Measurements from ENCODE around the gene CHMP4B. TPM values are rescaled to one million over a fixed set of nuclear protein-coding genes. Genes with fewer than 3 reads are reported as not detected.
"Not testable (repeated sequence)": the region's sequence is repeated elsewhere in the genome, so short reads cannot be mapped to it uniquely, and the experiment has no call there.

Gene CHMP4B
- polyA plus RNA-seq, 12 donors = 57.8 to 87.4 (median 65.2) TPM; not detected in 1

DNA sequence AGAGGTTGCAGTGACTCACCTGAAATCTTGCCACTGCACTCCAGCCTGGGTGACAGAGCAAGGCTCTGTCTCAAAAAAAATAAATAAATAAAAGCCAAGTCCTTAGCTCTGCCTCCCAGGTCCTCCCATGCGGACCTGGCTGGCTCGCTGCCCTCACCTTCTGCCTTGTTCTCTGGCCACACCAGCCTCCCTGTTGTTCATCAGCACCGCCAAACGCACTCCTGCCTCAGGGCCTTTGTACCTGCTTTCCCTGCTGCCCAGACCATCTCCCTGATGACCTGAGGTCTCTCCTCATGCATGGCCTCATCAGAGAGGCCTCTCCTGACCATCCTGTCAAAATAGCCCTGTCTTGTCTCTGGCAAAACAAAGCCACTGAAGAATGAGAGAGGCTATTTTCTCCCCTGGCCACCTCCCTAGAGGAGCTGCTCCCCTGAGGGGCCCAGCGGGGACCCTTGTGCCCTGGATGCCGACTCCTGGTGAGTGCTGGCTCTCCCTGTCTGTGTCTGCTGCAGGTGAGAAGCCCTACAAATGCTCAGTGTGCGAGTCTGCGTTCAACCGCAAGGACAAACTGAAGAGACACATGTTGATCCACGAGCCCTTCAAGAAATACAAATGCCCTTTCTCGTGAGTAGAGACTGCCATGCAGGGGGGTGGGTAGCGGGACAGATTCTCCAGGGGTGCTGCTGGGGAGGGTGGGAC is 22.6 kb upstream of the CHMP4B start:
- no peak for DNase-seq

DNA sequence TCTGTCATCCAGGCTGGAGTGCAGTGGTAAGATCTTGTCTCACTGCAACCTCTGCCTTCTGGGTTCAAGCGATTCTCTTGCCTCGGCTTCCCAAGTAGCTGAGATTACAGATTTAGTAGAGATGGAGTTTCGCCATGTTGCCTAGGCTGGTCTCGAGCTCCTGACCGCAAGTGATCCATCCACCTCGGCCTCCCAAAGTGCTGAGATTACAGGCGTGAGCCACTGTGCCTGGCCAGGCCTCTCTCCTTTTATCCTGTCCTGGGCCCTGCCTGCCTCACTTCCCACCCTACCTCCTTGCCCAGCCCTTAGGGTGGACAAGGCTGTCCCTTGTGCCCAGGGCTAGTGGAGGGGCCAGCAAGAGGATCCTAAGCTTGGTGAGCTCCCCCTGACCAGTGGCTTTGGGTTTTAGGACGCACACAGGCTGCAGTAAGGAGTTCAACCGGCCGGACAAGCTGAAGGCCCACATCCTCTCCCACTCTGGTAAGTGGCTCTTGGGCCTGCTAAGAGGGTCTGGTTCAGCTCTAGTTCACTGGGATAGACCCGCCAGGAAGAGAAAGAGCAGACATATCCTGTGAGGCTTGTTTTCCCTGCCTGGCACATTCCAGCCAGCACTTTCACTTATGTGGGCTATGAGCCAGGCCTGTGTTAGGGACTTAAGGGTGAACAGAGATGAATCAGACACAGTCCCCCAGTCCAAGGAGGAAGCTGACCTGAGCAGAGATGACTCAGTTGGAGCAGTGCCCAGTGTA is 21.9 kb upstream of the CHMP4B start:
- DNase-seq = peak; percentile 14

DNA sequence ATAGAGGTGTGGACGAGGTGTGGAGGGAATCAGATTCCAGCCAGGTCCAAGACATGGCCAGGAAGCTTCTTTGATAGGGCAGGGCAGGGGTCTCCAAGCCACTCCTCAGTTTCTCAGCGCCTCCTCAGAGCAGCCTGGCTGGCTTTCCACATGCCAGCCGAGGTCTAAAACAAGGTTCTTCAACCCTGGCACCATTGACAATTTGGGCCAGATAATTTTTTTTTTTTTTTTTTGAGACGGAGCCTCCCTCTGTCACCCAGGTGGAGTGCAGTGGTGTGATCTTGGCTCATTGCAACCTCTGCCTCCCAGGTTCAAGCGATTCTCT is 21.3 kb upstream of the CHMP4B start:
- no peak for DNase-seq

DNA sequence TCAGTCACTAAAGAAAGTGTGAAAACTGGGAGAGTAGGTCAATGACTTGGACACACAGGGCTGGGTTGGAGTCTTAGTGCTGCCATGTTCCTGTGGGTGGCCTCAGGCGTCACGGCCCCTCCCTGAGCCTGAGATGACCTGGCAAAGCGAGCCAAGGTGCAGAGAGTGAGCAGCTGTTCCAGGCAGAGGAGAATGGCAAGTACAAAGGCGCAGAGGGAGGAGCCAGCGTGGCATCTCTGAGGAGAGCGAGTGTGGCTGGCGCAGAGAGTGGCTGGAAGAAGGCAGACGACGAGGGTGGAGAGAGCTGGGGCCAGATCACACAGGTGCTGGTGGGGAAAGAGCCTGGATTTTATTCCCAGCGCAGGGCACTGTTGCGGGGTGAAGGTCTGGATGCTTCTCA is 20.6 kb upstream of the CHMP4B start:
- DNase-seq = no peak

DNA sequence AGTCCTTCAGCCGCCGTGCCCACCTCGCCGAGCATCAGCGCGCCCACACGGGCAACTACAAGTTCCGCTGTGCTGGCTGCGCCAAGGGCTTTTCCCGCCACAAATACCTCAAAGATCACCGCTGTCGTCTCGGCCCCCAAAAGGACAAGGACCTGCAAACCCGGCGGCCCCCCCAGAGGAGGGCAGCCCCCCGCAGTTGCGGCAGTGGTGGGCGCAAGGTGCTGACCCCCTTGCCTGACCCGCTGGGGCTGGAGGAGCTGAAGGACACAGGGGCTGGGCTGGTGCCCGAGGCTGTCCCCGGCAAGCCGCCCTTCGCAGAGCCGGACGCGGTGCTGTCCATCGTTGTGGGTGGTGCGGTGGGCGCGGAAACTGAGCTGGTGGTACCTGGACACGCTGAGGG is 20.1 kb upstream of the CHMP4B start:
- DNase-seq = no peak

DNA sequence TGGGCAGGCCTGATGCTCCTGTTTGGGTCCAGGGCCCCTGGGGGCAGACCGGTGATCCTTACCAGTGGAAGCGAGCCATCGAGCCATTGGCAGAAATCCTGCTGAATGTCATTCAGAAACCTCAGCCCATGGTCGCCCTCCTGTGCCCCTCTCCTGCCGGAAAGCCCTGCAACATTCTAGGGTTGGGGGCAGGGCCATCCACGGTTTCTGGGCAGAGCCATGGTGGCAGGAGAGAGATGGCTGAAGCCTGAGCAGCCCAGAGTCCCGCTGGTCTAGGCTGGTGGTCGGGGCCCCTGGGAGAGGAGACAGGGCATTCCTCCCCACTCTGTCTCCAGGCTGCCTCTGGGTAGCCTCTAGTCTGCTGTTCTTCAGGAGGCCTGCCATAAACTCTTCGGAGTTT is 19.6 kb upstream of the CHMP4B start:
- DNase-seq = no peak

DNA sequence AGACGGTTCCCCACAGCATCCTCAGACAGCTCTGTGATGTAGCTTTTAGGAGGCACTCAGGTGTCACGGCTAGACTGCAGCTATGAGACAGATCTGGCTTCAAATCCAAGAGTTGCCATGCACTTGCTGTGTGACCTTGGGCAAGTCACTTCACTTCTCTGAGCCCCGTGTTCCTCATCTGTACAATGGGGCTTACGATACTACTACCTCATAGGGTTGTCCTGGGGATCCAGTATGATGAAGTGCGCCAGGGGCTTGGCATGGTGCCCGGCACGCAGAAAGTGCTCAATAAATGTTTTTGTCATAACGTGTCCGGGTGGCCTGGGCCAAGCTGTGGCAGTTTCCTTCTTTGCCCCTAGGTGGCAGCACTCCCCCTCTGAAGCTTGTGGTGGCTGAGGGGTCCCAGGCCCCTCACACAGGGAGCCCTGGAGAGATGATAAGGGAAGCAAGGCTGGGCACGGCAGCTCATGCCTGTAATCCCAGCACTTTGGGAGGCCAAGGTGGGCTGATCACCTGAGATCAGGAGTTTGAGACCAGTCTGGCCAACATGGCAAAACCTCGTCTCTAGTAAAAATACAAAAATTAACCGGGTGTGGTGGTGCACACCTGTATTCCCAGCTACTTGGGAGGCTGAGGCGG is 19.1 kb upstream of the CHMP4B start:
- no peak for DNase-seq

DNA sequence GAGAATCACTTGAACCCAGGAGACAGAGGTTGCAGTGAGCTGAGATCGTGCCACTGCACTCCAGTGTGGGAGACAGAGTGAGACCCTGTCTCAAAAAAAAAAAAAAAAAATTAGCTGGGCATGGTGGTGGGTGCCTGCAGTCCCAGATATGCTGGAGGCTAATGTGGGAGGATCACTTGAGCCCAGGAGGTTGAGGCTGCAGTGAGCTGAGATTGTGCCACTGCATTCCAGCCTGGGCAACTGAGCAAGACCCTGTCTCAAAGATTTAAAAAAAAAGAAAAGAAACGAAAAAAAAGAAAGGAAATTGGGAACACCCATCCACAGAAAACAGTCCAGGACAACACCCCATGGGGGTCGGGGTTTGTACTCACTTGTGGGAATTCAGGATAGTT is 18.6 kb upstream of the CHMP4B start:
- not testable (repeated sequence) for DNase-seq

DNA sequence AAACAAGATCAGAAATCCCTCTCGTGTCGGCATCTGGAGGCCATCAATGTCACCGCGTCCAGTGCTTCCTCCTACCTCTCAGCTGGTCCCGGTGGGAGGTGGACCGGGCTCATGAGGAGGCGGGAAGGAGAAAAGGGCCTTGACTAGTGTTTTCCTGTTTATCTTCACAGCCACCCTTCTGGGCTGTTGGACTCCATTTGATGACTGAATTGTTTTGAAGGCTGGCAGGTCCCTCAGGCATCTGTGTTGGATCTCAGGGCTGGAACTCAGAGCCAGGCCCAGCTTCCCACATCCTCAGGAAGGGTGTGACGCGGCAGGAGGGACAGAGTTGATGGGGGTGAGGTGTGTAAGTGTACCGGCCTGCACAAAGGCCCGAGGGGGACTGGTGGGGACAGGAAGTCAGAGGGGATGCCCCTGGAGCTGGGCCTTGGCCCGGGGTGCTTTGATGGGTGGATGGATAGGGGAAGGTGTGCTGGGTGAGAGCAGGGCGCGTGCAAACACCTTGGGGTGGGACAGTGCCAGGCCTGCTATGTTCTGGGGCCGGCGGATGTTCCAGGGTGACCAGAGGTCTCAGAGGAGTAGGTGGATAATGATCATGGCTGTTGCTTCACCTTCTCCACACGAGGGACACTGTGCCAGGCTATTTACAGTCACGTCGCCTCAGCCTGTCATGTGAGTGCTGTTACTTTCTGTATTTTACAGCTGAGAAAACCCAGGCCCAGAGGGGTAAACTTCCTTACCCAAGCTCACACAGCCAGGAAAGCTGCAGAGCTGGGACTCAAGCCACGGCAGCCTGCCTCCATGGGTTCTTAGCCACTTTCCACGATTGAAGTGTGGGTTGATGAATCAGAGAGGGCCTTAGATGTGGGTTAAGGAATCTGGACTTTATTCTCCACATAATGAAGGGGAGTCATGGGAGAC is 17.9 kb upstream of the CHMP4B start:
- no peak for DNase-seq

DNA sequence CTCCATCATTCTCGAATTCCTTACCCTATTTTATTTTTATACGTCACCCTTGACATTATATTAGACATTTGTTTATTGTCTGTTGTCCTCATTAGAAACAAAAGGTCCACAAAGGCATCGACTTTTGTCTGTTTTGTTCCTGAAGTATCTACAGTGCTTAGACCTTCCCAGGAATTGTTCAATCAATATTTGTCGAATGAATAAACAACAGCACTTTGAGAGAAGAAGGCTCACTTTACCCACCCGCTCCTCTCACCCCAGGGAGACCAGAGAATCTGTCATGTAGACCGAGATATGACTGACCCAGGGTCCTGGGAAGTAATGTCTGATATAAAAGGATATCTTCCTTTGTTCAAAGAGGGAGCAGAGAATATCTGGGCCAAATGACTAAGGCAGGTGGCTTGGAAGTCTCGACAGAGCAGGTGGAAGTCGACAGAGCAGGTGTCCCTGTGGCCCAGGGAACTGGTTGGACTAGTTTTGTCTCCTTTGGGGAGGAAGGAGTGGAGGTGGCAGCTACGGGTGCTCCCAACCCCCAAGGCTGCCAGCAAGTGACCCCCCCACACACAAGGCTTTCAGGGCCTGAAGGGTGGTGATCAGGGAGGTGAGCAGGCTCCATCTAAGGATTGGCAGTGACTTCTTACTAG is 14.8 kb upstream of the CHMP4B start:
- DNase-seq = no peak

DNA sequence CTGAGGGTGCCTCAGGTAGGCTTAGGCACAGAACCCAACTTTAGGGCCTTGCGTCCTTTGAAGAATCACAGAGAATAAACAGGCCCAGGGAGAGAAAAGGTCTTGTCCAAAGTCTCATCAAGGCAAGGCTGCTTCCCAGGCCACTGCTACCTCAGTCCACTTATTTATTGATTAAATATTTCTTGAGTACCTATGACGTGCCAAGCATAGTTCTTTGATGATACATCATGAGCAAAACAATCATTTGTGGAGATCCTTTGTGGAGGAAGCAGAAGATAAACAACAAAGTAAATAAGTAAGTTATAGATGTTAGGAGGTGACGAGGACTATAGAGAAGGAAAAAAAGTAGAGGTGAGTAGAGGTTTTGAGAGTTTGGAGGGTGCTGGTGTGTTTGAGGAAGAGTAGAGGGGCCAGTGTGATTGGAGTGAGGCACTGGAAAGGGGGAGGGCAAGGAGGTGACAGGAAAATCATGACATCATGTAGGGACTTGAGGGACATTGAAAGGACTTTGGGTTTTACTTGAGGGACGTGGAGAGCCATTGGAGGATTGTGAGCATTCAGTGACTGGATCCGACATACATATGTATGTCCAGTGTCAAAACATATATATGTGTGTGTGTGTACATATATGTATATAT is 14.1 kb upstream of the CHMP4B start:
- no peak for DNase-seq

DNA sequence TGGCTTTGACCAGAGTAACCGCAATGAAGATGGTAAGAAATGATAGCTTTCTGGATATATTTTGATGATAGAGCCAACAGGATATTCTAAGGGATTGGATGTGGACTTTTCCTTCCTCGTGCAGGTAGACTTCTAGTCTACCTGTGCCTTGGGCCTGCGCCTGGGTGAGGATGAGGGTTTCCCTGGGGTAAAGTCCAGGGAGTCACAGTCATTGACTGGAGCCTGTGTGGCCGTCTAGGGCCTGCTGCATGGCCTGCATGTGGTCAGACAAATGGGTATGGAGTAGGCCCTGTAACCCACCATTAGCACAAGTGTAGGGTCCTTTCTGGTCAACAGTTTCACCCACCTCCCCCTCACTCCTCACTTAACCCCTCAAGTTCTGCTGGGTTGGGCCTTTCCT is 12.7 kb upstream of the CHMP4B start:
- DNase-seq = no peak

DNA sequence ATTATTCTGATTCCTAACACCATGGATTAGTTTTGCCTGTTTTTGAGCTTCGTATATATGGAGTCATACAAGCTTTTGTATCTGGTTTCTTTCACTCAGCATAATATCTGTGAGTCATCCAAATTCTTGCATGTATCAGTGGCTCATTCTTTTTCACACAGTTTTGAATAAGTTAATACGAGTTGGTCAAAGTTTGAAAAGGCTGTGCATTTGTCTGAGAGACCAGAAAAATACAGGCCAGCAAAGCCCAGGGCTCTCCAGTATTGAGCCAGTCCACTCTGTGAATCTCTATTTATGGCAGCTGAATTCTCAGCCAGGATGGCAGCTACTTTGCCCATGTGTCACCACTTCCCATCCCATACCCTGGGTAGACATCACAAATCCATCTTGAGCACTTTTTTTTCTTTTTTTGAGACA is 7.2 kb upstream of the CHMP4B start:
- no peak for DNase-seq

DNA sequence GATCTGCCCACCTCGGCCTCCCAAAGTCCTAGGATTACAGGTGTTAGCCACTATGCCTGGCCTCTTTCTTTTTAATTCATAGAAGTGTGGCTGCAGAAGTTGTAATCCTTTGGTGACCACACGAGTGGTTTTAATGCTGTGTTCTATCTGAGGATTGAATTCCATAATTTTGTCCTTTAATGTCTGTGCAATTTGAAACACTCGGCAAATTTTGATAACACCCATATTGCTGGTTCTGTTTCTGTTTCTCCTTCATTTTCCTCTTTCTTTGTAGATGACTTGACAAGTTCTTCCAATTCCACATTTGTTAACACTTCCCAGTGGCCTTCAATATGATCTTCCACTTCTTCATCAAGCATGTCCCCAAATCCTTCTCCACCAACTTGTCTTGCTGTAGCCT is 2.8 kb upstream of the CHMP4B start:
- DNase-seq = no peak

DNA sequence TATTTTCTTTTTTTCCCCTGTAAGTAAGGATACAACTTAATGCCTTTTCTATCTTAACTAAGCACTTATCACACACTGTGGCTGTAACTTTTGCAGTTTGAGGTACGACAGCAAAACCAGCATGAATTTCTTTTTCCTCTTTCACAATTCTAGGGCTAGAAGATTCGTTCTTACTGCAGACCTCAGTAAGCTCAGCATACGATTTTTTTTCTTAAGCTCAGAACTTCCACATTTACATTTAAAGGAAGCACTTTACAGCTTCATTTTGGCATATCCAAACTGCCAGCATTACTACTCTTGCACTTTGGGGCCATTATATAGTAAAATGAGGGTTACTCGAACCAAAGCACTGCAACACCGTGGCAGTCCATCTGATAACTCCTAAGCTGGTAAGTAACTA is 889 bp upstream of the CHMP4B start:
- no peak for DNase-seq

DNA sequence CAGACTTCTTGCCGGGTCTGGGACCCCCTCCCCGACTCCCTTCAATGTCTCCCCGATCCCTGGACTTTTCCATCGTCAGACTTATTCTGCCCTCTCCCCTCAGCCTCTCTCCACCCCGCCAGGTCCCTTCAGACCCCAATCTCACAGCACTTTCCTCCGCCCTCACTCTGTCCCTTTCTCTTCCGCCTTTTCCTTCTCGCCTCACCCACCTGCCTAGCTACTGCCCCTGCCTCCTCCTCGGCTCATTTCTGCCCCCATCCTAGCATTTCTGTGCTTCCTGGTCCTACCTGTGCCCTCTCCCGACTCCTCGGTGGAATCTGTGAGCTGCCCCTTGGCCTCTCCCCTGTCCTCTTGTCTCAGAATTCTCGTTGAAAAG is 616 bp downstream of the CHMP4B start:
- DNase-seq = peak; percentile 31

DNA sequence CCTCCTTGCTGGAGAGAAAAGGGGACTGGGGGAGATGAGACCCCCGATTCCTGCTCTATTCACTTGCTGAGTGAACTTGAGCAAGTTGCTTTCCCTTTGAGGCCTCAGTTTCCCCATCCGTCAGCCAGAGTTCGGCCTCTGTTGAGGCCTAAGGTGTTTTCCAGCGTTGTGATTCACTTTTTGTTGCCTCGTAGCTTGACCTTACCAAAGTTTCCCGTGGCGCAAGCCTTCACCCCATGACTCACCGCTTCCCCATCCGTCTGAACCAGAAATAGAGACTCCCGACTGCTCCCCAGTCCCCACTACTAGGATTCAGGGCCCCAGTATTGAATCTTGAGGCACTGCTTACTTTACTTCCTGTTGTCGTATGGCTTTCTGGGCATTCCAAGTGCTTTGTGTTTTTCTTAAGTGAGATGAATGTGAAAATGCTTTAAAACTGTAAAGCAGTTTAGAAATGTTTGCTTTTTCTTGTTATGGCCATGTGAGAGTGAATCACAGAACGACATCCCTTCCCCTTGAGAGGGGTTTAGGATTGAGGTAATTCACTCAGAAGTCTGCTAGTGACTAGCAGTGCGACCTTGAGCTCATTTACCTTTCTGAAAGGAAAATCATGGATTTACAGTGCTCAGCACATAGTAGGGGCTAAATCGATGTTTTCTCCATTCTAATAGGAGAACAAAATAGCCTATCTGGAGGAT is 1.2 kb downstream of the CHMP4B start:
- DNase-seq = peak; percentile 38

DNA sequence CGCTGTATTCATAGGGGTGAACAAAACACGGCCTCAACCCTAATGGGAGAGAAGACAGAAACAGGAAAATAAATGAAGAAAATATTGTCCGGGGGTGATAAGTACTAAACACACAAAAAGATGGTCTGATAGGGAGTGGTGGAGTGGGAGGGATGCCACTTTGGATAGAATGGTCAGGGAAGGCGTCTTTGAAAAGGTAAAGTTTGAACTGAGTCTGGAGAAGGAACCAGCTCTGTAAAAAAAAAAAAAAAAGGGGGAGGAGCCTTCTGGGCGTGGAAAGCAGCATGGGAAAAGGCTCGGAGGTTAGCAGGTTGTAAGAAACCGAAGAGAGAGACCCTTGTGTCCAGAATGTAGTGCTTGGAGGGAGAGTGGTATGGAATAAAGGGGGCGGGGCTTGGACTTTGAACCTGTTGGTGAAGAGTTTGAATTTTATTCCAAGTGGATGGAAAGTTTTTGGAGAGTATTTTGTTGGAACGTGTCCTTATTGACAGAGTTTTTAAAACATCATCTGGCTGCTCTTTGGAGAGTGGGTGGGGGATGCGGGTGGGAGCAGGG is 1.8 kb downstream of the CHMP4B start:
- DNase-seq = peak; percentile 33

DNA sequence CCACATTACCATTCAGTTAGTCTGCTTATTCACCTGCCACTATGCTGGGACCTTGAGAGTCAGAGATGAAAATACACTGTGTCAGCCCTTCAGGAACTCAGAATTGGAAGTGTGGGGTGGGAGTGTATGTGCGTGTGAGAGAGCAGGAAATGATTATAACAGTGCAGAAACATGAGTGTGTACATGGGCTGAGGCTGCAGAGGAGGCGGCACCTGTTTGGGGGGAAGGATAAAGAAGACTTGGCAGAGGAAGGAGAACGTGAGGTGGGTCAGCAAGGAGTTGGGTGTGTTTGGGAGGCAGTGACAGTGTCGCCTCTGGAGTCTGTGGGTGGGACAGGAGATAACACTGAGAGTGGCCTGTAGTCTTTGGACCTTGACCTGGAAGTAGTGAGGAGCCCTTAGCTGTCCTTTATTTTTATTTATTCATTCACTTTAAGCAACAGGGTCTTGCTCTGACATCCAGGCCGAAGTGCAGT is 3.1 kb downstream of the CHMP4B start:
- DNase-seq = no peak

DNA sequence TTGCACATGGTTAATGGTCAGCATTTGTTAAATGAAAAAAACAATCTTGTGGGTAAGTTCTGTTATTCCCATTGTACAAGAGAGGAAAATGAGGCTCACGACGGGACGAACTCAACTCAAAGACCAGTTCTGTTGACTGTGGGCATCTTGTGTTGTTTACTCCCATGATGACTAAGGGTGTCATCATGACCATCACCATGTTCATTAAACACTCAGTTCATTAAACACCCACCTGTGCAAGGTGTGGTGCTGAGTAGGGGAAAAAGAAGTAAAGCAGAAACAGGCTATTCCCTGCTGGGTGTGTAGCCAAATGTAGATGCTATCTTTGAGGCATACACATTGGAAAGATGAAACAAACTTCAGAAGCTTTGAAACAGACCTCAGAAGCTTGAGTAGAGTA is 4.5 kb downstream of the CHMP4B start:
- DNase-seq = no peak

Data from muscle of arm (tissue), 12 donors.